GM23248 (cell line): ENCODE results near the gene HOOK2. TPM values are rescaled to one million over a fixed set of nuclear protein-coding genes. Genes with fewer than 3 reads are reported as not detected.

Source experiments
- DNase-seq: peaks from one replicate; pipeline ENCODE4 v3.0.0-alpha.2; 2015
- H2AFZ ChIP-seq: fragments of 200-600 bp; sonication (generic); 2 replicates; pipeline ENCODE4 v1.6.1; 2016; ENCODE audit warnings: antibody characterized with exemption
- H3F3A ChIP-seq: fragments of 200-600 bp; sonication (generic); 2 replicates; pipeline ENCODE4 v1.6.1; 2016; ENCODE audit warnings: mild to moderate bottlenecking, antibody characterized with exemption, mixed run types; ENCODE audit not compliant: insufficient read depth
- H3K27ac ChIP-seq: fragments of 200-600 bp; sonication (generic); 2 replicates; pipeline ENCODE4 v1.5.1; 2016; ENCODE audit warnings: mild to moderate bottlenecking
- H3K27me3 ChIP-seq: fragments of 200-600 bp; sonication (generic); replicated peaks from 2 replicates; pipeline ENCODE4 v1.6.1; 2016; ENCODE audit warnings: mild to moderate bottlenecking; ENCODE audit not compliant: insufficient read depth
- H3K36me3 ChIP-seq: fragments of 200-600 bp; sonication (generic); 2 replicates; pipeline ENCODE4 v1.6.1; 2016; ENCODE audit warnings: low read depth, mild to moderate bottlenecking
- H3K4me1 ChIP-seq: fragments of 200-600 bp; sonication (generic); 2 replicates; pipeline ENCODE4 v1.6.1; 2016; ENCODE audit warnings: mild to moderate bottlenecking; ENCODE audit not compliant: insufficient read depth
- H3K4me2 ChIP-seq: fragments of 200-600 bp; sonication (generic); one replicate; pipeline ENCODE4 v1.6.1; 2016; ENCODE audit warnings: mild to moderate bottlenecking; ENCODE audit not compliant: unreplicated experiment
- H3K4me3 ChIP-seq: fragments of 200-600 bp; sonication (generic); 2 replicates; pipeline ENCODE4 v1.5.1; 2016; ENCODE audit warnings: mild to moderate bottlenecking
- H3K79me2 ChIP-seq: fragments of 200-600 bp; sonication (generic); 2 replicates; pipeline ENCODE4 v1.6.1; 2016; ENCODE audit warnings: mild to moderate bottlenecking; ENCODE audit not compliant: insufficient read depth
- H3K9ac ChIP-seq: fragments of 200-600 bp; sonication (generic); 2 replicates; pipeline ENCODE4 v1.6.1; 2016; ENCODE audit warnings: mild to moderate bottlenecking
- H3K9me2 ChIP-seq: fragments of 200-600 bp; sonication (generic); 2 replicates; pipeline ENCODE4 v1.6.1; 2016; ENCODE audit warnings: mixed run types, mild to moderate bottlenecking, moderate library complexity; ENCODE audit not compliant: insufficient read depth
- H3K9me3 ChIP-seq: fragments of 200-600 bp; sonication (generic); one replicate; pipeline ENCODE4 v1.6.1; 2017; ENCODE audit warnings: low read depth
- H4K20me1 ChIP-seq: fragments of 200-600 bp; sonication (generic); 2 replicates; pipeline ENCODE4 v1.6.0; 2016; ENCODE audit not compliant: insufficient read depth
- EZH2 ChIP-seq: fragments of 200-600 bp; sonication (generic); IDR thresholded peaks from 2 replicates; pipeline ENCODE4 v1.6.1; 2018; ENCODE audit warnings: antibody characterized with exemption, mild to moderate bottlenecking; ENCODE audit not compliant: insufficient read depth, poor library complexity, severe bottlenecking
- EZH2phosphoT487 ChIP-seq: fragments of 200-600 bp; sonication (generic); IDR thresholded peaks from 2 replicates; pipeline ENCODE4 v1.6.1; 2018; ENCODE audit warnings: antibody characterized with exemption, moderate library complexity, mild to moderate bottlenecking, low read depth; ENCODE audit not compliant: insufficient read depth
- WGBS, 2 experiments: methylation state at CpG; one replicate each; pipeline ENCODE4 v1.1.6; 2015 to 2017; ENCODE audit warnings: low lambda C conversion rate in 2 of 2, low coverage in 1 of 2; ENCODE audit errors: missing lambda C conversion rate in 2 of 2; 5-methylcytosine and 5-hydroxymethylcytosine counted together
- in situ Hi-C: fragments of 300-500 bp; cut with MboI; formaldehyde crosslinking; loops from 2 replicates; pipeline ENCODE4 v1.15.0; 2020
- polyA plus RNA-seq: library from polyadenylated mRNA; unstranded; fragments of >200 nt; fragmentation: Nextera tagmentation; extraction: Ambion mirVana; gene quantifications from 2 replicates; pipeline ENCODE4 v1.2.1, GENCODE V29; 2016
- total RNA-seq: library from RNA; depleted of rRNA; stranded (reverse); fragments of >200 nt; shearing (Covaris generic); gene quantifications from 2 replicates; pipeline ENCODE4 v1.2.3, GENCODE V29; 2014

The HOOK2 gene
- total and polyA plus RNA-seq, 2 experiments from 2014 or later, result 11.8 to 17.1 TPM

GRCh38 chr19:12722566-12723380 is 52.6 kb downstream of the HOOK2 start:
- H3K27ac ChIP-seq, result peak overlapping the region; percentile 90
- in situ Hi-C loops, result no loop called here
- WGBS, 2 experiments, result 1% methylated on average over 31 to 32 of the region's 32 CpGs
- H2AFZ ChIP-seq, result peak overlapping the region; percentile 94
- peak overlapping the region; percentile 96 for H3K4me3 ChIP-seq
- no peaks in the 10 kb centered on the region for H3K9me3 ChIP-seq
- peak overlapping the region; percentile 95 for H3K9ac ChIP-seq
- H3K27me3 ChIP-seq, result no peaks in the 10 kb centered on the region
- peaks cover 31% of the 10 kb centered on the region for H3F3A ChIP-seq
- no peak for TF ChIP-seq EZH2
- no peak for TF ChIP-seq EZH2phosphoT487
- H3K4me1 ChIP-seq, result peaks cover 20% of the 10 kb centered on the region
- H4K20me1 ChIP-seq, result no peaks in the 10 kb centered on the region
- DNase-seq, result peak; percentile 100
- no peaks in the 10 kb centered on the region for H3K36me3 ChIP-seq
- peaks cover 65% of the 10 kb centered on the region for H3K79me2 ChIP-seq
- peak overlapping the region; percentile 98 for H3K4me2 ChIP-seq
- no peaks in the 10 kb centered on the region for H3K9me2 ChIP-seq

GRCh38 chr19:12721656-12722565 is 53.4 kb downstream of the HOOK2 start:
- Histone ChIP-seq H3K36me3 (no peaks in the 10 kb centered on the region), H3K4me3 (peak overlapping the region; percentile 96), H4K20me1 (no peaks in the 10 kb centered on the region), H3K79me2 (peaks cover 74% of the 10 kb centered on the region), H3K4me2 (peak overlapping the region; percentile 94), H3F3A (peaks cover 26% of the 10 kb centered on the region), H3K4me1 (peaks cover 20% of the 10 kb centered on the region), H3K27me3 (no peaks in the 10 kb centered on the region), H2AFZ (peak overlapping the region; percentile 69), H3K27ac (peak overlapping the region; percentile 90), H3K9me3 (no peaks in the 10 kb centered on the region), H3K9ac (peak overlapping the region; percentile 95), H3K9me2 (no peaks in the 10 kb centered on the region)
- TF ChIP-seq EZH2 (no peak), EZH2phosphoT487 (no peak)
- in situ Hi-C loops, result no loop called here
- WGBS, 2 experiments, result 0% methylated on average over 43 to 65 of the region's 65 CpGs
- DNase-seq, result peak; percentile 83

DNA sequence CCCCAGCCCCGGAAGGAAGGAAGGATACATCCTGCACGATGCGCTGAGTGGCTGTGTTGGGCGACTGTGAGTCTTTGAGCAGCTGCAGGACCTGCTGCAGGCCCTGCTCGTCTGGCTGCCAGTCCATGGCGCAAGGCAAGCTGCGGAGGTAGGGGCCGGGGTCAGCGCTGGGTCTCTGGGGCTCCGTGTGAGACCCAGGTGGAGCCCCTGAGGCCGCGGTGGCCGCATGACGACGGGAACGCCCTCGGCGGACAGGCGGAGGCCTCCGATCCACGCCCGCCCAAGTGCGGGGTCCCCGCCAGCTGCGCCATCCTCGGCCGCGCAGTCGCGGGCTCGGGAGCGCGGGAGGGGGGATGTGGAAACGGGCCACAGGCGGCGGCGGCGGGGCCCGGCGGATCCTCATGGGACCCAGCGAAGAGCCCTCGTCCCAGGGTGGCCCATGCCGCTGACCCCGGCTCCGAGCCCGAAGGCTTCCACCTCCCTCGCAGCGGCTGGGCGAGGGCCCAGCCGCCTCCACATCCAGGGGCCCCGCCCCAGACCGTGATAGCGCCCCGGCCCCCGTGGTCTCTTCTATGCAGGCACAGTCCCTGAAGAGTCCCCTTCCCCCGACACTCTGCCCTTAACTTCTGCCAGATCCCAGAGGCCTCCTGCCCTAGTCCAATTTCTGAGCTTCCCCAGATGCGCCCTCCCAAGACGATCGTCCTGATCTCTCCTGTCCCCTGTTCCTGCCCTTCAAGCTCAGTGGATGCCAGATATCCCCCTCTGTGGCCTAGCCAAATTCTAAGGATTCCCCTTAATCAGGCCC is 54.3 kb downstream of the HOOK2 start:
- Histone ChIP-seq H3K79me2 (peaks cover 82% of the 10 kb centered on the region), H3K9me3 (no peaks in the 10 kb centered on the region), H4K20me1 (no peaks in the 10 kb centered on the region), H3K27me3 (no peaks in the 10 kb centered on the region), H2AFZ (peak overlapping the region; percentile 69), H3F3A (peaks cover 26% of the 10 kb centered on the region), H3K36me3 (peaks cover 4% of the 10 kb centered on the region; the same call in 1 of the 2 replicates), H3K9ac (peak overlapping the region; percentile 95), H3K4me1 (peaks cover 20% of the 10 kb centered on the region), H3K9me2 (no peaks in the 10 kb centered on the region), H3K4me2 (peak overlapping the region; percentile 94), H3K27ac (peak overlapping the region; percentile 90), H3K4me3 (peak overlapping the region; percentile 96)
- DNase-seq, result peak; percentile 60
- in situ Hi-C loops, result no loop called here
- 1 to 4% methylated on average over 19 to 37 of the region's 59 CpGs for WGBS, 2 experiments
- TF ChIP-seq EZH2 (no peak), EZH2phosphoT487 (no peak)

- Histone ChIP-seq H3K4me2 (peak overlapping the region; percentile 94), H3K9ac (peak overlapping the region; percentile 95), H2AFZ (peak overlapping the region; percentile 69; the same call in 1 of the 2 replicates), H3K27ac (peak overlapping the region; percentile 90), H3K36me3 (peaks cover 5% of the 10 kb centered on the region; the same call in 1 of the 2 replicates), H3K27me3 (no peaks in the 10 kb centered on the region), H3K9me3 (no peaks in the 10 kb centered on the region), H3K4me1 (peaks cover 20% of the 10 kb centered on the region), H3K79me2 (peaks cover 90% of the 10 kb centered on the region), H3K4me3 (peak overlapping the region; percentile 96), H3F3A (peaks cover 26% of the 10 kb centered on the region), H4K20me1 (no peaks in the 10 kb centered on the region), H3K9me2 (no peaks in the 10 kb centered on the region)
- WGBS, 2 experiments, result 74 to 80% methylated on average over 10 of the region's 10 CpGs
- in situ Hi-C loops, result no loop called here
- DNase-seq, result no peak
- TF ChIP-seq EZH2 (no peak), EZH2phosphoT487 (no peak)
Measured at GRCh38 chr19:12720296-12720695, 55.1 kb downstream of the HOOK2 start.
